ENCODE measurements around the gene MLLT11. TPM values are rescaled to one million over a fixed set of nuclear protein-coding genes. Genes with fewer than 3 reads are reported as not detected.

The MLLT11 gene
- total RNA-seq: 10 to 100 TPM; 16.5 to 19.2 TPM
- 121 TPM for polyA plus RNA-seq (2013, experiment 1 of 2)
- polyA plus RNA-seq (2013, experiment 2 of 2): 122 TPM
- long read RNA-seq, experiment 1, full-length matches to known transcripts: 25 of 31 reads
- long read RNA-seq, experiment 1, partial matches to known transcripts: 5 of 31 reads
- long read RNA-seq, experiment 1, other reads (novel, unspliced or antisense): 1 of 31 reads
- long read RNA-seq, experiment 2, full-length matches to known transcripts: 155 of 162 reads
- long read RNA-seq, experiment 2, partial matches to known transcripts: 0 of 162 reads
- long read RNA-seq, experiment 2, other reads (novel, unspliced or antisense): 7 of 162 reads
- long read RNA-seq, experiment 3, full-length matches to known transcripts: 154 of 160 reads
- long read RNA-seq, experiment 3, partial matches to known transcripts: 0 of 160 reads
- long read RNA-seq, experiment 3, other reads (novel, unspliced or antisense): 6 of 160 reads
- long read RNA-seq, experiment 4, full-length matches to known transcripts: 270 of 280 reads
- long read RNA-seq, experiment 4, partial matches to known transcripts: 0 of 280 reads
- long read RNA-seq, experiment 4, other reads (novel, unspliced or antisense): 10 of 280 reads

- Histone ChIP-seq H3K4me1 (ENCODE audit: control insufficient read depth, insufficient read depth, low read length) (no peaks in the 10 kb centered on the region), H3K9ac (ENCODE audit: extremely low read depth, low read length, poor library complexity, severe bottlenecking) (peak within 1 kb of the TSS; percentile 87), H3K4me3 (ENCODE audit: low read length) (peak within 1 kb of the TSS; percentile 89), H3K36me3 (ENCODE audit: control insufficient read depth, insufficient read depth, low read length) (peaks cover 42% of the 10 kb centered on the region), H3K9me3 (ENCODE audit: control insufficient read depth, low read length) (no peaks in the 10 kb centered on the region), H3K27ac (ENCODE audit: low read depth, low read length) (peak within 1 kb of the TSS; percentile 93), H3K27me3 (ENCODE audit: control insufficient read depth, insufficient read depth, low read length, poor library complexity, severe bottlenecking) (no peaks in the 10 kb centered on the region)
- 0 to 1% methylated on average over 12 to 15 of the region's 15 CpGs for WGBS, 2 experiments (ENCODE audit: insufficient coverage in 1 of 2, insufficient read length in 1 of 2)
- peaks cover 37% of the 10 kb centered on the region for H3K4me1 Mint-ChIP-seq
- H3K27me3 Mint-ChIP-seq (ENCODE audit: insufficient read depth): no peaks in the 10 kb centered on the region
- TF ChIP-seq, protein P1, sequence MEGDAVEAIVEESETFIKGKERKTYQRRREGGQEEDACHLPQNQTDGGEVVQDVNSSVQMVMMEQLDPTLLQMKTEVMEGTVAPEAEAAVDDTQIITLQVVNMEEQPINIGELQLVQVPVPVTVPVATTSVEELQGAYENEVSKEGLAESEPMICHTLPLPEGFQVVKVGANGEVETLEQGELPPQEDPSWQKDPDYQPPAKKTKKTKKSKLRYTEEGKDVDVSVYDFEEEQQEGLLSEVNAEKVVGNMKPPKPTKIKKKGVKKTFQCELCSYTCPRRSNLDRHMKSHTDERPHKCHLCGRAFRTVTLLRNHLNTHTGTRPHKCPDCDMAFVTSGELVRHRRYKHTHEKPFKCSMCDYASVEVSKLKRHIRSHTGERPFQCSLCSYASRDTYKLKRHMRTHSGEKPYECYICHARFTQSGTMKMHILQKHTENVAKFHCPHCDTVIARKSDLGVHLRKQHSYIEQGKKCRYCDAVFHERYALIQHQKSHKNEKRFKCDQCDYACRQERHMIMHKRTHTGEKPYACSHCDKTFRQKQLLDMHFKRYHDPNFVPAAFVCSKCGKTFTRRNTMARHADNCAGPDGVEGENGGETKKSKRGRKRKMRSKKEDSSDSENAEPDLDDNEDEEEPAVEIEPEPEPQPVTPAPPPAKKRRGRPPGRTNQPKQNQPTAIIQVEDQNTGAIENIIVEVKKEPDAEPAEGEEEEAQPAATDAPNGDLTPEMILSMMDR (conservative IDR thresholded peaks at IDR 0.05): no peak
- H3K36me3 Mint-ChIP-seq (ENCODE audit: low read depth): peaks cover 34% of the 10 kb centered on the region
- H3K4me3 Mint-ChIP-seq: peak within 1 kb of the TSS; percentile 94
- H3K9me3 Mint-ChIP-seq: no peaks in the 10 kb centered on the region
- H3K27ac Mint-ChIP-seq: peak within 1 kb of the TSS; percentile 89
- peak; percentile 93 for DNase-seq
These were observed at the start of gene MLLT11 for GRCh38 chr1:151060007-151060656. MLLT11 (plus strand) TSS chr1:151060397; CDS start chr1:151067225, 6,828 bp downstream.

GRCh38 chr1:151011154-151011850, 48.9 kb upstream of the MLLT11 start:
- TF ChIP-seq, protein P1 (conservative IDR thresholded peaks at IDR 0.05): no peak
- 93 to 95% methylated on average over 2 to 4 of the region's 4 CpGs for WGBS, 2 experiments (ENCODE audit: insufficient coverage in 1 of 2, insufficient read length in 1 of 2)
- Histone ChIP-seq H3K4me3 (ENCODE audit: low read length) (no peak overlapping the region), H3K27me3 (ENCODE audit: control insufficient read depth, insufficient read depth, low read length, poor library complexity, severe bottlenecking) (no peaks in the 10 kb centered on the region), H3K27ac (ENCODE audit: low read depth, low read length) (no peak overlapping the region), H3K4me1 (ENCODE audit: control insufficient read depth, insufficient read depth, low read length) (peaks cover 9% of the 10 kb centered on the region), H3K9me3 (ENCODE audit: control insufficient read depth, low read length) (no peaks in the 10 kb centered on the region), H3K36me3 (ENCODE audit: control insufficient read depth, insufficient read depth, low read length) (no peaks in the 10 kb centered on the region), H3K9ac (ENCODE audit: extremely low read depth, low read length, poor library complexity, severe bottlenecking) (no peak overlapping the region)
- H3K4me3 Mint-ChIP-seq: no peak overlapping the region
- H3K27me3 Mint-ChIP-seq (ENCODE audit: insufficient read depth): no peaks in the 10 kb centered on the region
- no peaks in the 10 kb centered on the region for H3K36me3 Mint-ChIP-seq (ENCODE audit: low read depth)
- peaks cover 24% of the 10 kb centered on the region for H3K4me1 Mint-ChIP-seq
- DNase-seq: no peak
- H3K9me3 Mint-ChIP-seq: no peaks in the 10 kb centered on the region
- H3K27ac Mint-ChIP-seq: no peak overlapping the region

All from endodermal cell (in vitro differentiated cells).